A673 (cell line): Measurements from ENCODE around the gene SYNRG. TPM values are rescaled to one million over a fixed set of nuclear protein-coding genes. Genes with fewer than 3 reads are reported as not detected.

Source experiments
- BruUV-seq: library from RNA; stranded (reverse); fragments of 400-500 nt; replicated peaks from 2 replicates; lab custom pipeline; 2021; lab: Mats Ljungman, UMichigan
- CTCF ChIA-PET: fragments of 300-600 bp; sonication (Branson Sonifier 250); formaldehyde crosslinking; loops from one replicate; lab custom pipeline; 2022; ENCODE audit warnings: antibody characterized with exemption; lab: Charles Lee
- POLR2A ChIA-PET: fragments of 300-600 bp; sonication (Branson Sonifier 250); formaldehyde crosslinking; loops from one replicate; lab custom pipeline; 2022; ENCODE audit warnings: antibody characterized with exemption; ENCODE audit not compliant: low non-redundant PET; lab: Charles Lee
- DNase-seq: peaks from one replicate; pipeline ENCODE4 v3.0.0-alpha.2; 2015; ENCODE audit warnings: low spot score
- H3K27ac ChIP-seq: fragments of 200-600 bp; sonication (generic); 2 replicates; pipeline ENCODE4 v1.5.1; 2016; ENCODE audit warnings: mixed run types, low read depth, mild to moderate bottlenecking, mixed read lengths, antibody characterized with exemption, low read length; ENCODE audit not compliant: poor library complexity, severe bottlenecking
- H3K27me3 ChIP-seq: fragments of 200-600 bp; sonication (generic); replicated peaks from 2 replicates; pipeline ENCODE4 v1.6.1; 2017; ENCODE audit warnings: mixed run types, low read depth, mild to moderate bottlenecking, mixed read lengths, antibody characterized with exemption, low read length; ENCODE audit not compliant: insufficient read depth, poor library complexity
- H3K36me3 ChIP-seq: fragments of 200-600 bp; sonication (generic); 2 replicates; pipeline ENCODE4 v1.6.1; 2016; ENCODE audit warnings: mixed run types, mild to moderate bottlenecking, mixed read lengths, antibody characterized with exemption, low read length; ENCODE audit not compliant: insufficient read depth, poor library complexity, severe bottlenecking
- H3K4me1 ChIP-seq: fragments of 200-600 bp; sonication (generic); 2 replicates; pipeline ENCODE4 v1.6.1; 2017; ENCODE audit warnings: mixed run types, mild to moderate bottlenecking, mixed read lengths, antibody characterized with exemption, low read length; ENCODE audit not compliant: insufficient read depth, poor library complexity, severe bottlenecking
- H3K4me3 ChIP-seq: fragments of 200-600 bp; sonication (generic); 2 replicates; pipeline ENCODE4 v1.5.1; 2016; ENCODE audit warnings: low read depth, mixed run types, mild to moderate bottlenecking, mixed read lengths, low read length; ENCODE audit not compliant: poor library complexity, severe bottlenecking
- H3K9me3 ChIP-seq: fragments of 200-600 bp; sonication (generic); 2 replicates; pipeline ENCODE4 v1.6.1; 2016; ENCODE audit warnings: mixed run types, low read depth, mild to moderate bottlenecking, mixed read lengths, antibody characterized with exemption, low read length; ENCODE audit not compliant: poor library complexity, severe bottlenecking
- CTCF ChIP-seq: fragments of 300-800, 200-600 bp; sonication (generic); conservative IDR thresholded peaks from 2 replicates; pipeline ENCODE4 v1.5.1; 2017; ENCODE audit warnings: low read depth, mild to moderate bottlenecking, antibody characterized with exemption, low read length, moderate library complexity, mixed read lengths
- EZH2 ChIP-seq: fragments of 200-600 bp; sonication (generic); IDR thresholded peaks from 2 replicates; pipeline ENCODE4 v1.6.1; 2017; ENCODE audit warnings: borderline replicate concordance, low read depth, mild to moderate bottlenecking, mixed read lengths, antibody characterized with exemption, low read length; ENCODE audit not compliant: poor library complexity, severe bottlenecking
- intact Hi-C: fragments of 100-400 bp; cut with micrococcal nuclease; formaldehyde crosslinking; loops from one replicate; pipeline ENCODE4 v1.10.0; 2022; ENCODE audit not compliant: unreplicated experiment
- microRNA-seq: library from miRNA; unstranded; fragments of <30 nt; microRNA quantifications from one replicate; pipeline ENCODE4 v1.2.0, GENCODE V29; 2021
- total RNA-seq: library from RNA; stranded (reverse); gene quantifications from 2 replicates; pipeline ENCODE4 v1.2.3, GENCODE V29; 2021

Gene SYNRG
- total RNA-seq, 1 experiment from 2014 or later: 22.5 TPM

- BruUV-seq: no TSS peak
- Histone ChIP-seq H3K27ac (no peak overlapping the region), H3K4me1 (no peaks in the 10 kb centered on the region), H3K4me3 (no peak overlapping the region), H3K9me3 (no peaks in the 10 kb centered on the region), H3K27me3 (no peaks in the 10 kb centered on the region), H3K36me3 (peaks cover 14% of the 10 kb centered on the region)
- ChIA-PET CTCF (no interaction called here), POLR2A (no interaction called here)
- intact Hi-C loops: no loop called here
- no peak for DNase-seq
- TF ChIP-seq EZH2 (no peak), CTCF (no peak)
Observed at GRCh38 chr17:37466471-37466870, 142.7 kb downstream of the SYNRG start.

- POLR2A ChIA-PET: no interaction called here
- DNase-seq: peak; percentile 14
- CTCF ChIA-PET: no interaction called here
- Histone ChIP-seq H3K9me3 (no peaks in the 10 kb centered on the region), H3K27me3 (no peaks in the 10 kb centered on the region), H3K4me3 (no peak overlapping the region), H3K36me3 (peaks cover 9% of the 10 kb centered on the region), H3K4me1 (no peaks in the 10 kb centered on the region), H3K27ac (no peak overlapping the region)
- intact Hi-C loops: no loop called here
- no TSS peak for BruUV-seq
- no peak for TF ChIP-seq CTCF
- no peak for TF ChIP-seq EZH2
Observed at GRCh38 chr17:37465069-37465616, 144.1 kb downstream of the SYNRG start.

Small RNA genes lying within 50 kb of the gene (microRNA-seq; reads per million reads assigned to microRNA genes)
- not detected for gene MIR378J

Other genes starting within 250 kb of the SYNRG start
- gene C17orf78, start 233.4 kb downstream of the SYNRG start, total RNA-seq: not detected in 2 replicates
- 68.3 and 79.2 TPM in 2 replicates for gene ACACA, start 202.6 kb downstream of the SYNRG start, total RNA-seq
- gene TADA2A, start 202.5 kb downstream of the SYNRG start, total RNA-seq: 17.9 and 21.4 TPM in 2 replicates
- gene DUSP14, start 119.5 kb downstream of the SYNRG start, total RNA-seq: 13.8 and 14.0 TPM in 2 replicates
- gene DDX52, start 34.0 kb upstream of the SYNRG start, total RNA-seq: 27.7 TPM in 2 replicates
- not detected in 2 replicates for gene HNF1B, start 135.6 kb upstream of the SYNRG start, total RNA-seq